Neural progenitor cell (in vitro differentiated cells): Measurements from ENCODE around the gene FAM114A2.

Experiments used
- EZH2 ChIP-seq: fragments of 200-600 bp; sonication (generic); IDR thresholded peaks from 2 replicates; pipeline ENCODE4 v1.6.1; 2017; ENCODE audit warnings: antibody characterized with exemption, mild to moderate bottlenecking, moderate library complexity
- EZH2phosphoT487 ChIP-seq: fragments of 200-600 bp; sonication (generic); IDR thresholded peaks from 2 replicates; pipeline ENCODE4 v1.6.1; 2017; ENCODE audit warnings: antibody characterized with exemption
- TF ChIP-seq, protein P1 (sequence below): fragments of 200-600 bp; sonication (generic); IDR thresholded peaks from 2 replicates; pipeline ENCODE4 v1.5.1; 2017; ENCODE audit warnings: antibody characterized with exemption, mild to moderate bottlenecking

DNA sequence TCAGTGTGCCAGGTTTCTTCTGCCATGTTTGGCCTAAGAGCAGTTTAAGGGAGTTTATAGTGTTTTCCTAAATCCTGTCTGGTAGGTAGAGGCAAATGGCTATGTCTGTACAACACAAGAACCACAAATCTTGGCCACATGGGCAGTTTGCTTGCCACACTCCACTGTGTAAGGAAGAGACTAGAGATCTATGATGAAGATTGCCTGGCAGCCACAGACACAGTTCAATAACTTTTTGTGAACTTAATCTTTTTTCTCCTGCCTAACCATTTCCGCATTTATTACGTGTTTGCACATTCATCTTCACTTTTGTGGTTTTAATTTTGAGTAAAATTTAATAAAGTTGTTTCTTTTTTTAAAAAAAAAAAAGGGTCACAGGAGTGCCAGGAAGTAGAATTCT, 5.9 kb upstream of the FAM114A2 start:
- TF ChIP-seq EZH2 (no peak), EZH2phosphoT487 (no peak)
- TF ChIP-seq, protein P1, sequence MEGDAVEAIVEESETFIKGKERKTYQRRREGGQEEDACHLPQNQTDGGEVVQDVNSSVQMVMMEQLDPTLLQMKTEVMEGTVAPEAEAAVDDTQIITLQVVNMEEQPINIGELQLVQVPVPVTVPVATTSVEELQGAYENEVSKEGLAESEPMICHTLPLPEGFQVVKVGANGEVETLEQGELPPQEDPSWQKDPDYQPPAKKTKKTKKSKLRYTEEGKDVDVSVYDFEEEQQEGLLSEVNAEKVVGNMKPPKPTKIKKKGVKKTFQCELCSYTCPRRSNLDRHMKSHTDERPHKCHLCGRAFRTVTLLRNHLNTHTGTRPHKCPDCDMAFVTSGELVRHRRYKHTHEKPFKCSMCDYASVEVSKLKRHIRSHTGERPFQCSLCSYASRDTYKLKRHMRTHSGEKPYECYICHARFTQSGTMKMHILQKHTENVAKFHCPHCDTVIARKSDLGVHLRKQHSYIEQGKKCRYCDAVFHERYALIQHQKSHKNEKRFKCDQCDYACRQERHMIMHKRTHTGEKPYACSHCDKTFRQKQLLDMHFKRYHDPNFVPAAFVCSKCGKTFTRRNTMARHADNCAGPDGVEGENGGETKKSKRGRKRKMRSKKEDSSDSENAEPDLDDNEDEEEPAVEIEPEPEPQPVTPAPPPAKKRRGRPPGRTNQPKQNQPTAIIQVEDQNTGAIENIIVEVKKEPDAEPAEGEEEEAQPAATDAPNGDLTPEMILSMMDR = no peak
